Measurements from ENCODE around the gene DBH. TPM values are rescaled to one million over a fixed set of nuclear protein-coding genes. Genes with fewer than 3 reads are reported as not detected.

The DBH gene
- total and polyA plus RNA-seq, 2 donors (not counting 3 experiments of a cell fraction or from before 2014, with no cell fraction given): not detected

DNA sequence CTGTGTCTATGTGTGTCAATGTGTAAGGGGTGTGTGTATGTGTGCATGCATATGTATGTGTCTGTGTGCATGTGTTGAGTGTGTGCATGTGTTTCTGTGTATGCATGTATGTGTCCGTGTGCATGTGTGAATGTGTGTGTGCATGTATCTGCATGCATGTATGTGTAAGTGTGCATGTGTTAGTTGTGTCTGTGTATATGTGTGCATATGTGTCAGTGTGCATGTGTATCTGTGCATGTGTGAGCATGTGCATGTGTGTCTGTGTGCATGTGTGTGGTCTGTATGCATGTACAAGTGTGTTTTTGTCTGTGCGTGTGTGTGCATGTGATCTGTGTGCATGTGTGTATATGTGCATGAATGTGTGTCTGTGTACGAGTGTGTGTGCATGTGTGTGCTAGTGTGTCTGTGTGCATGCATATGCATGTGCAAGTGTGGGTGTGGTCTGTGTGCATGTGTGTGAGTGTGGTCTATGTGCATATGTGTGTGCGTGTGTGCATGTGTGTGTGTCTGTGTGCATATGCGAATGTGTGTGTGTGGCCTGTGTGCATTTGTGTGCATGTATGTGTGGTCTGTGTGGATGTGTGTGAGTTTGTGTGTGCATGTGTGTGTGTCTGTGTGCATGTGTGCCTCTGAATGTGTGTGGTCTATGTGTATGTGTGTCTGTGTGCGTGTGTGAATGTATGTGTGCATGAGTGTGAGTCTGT lies 36.5 kb upstream of the DBH start:
- POLR2A ChIA-PET: no interaction called here
- no peak overlapping the region for H3K4me2 ChIP-seq (ENCODE audit: insufficient read depth, low read length)
- DNase-seq (ENCODE audit: low read depth, low spot score) (no peak), FAIRE-seq (no peak)
- H3K9ac ChIP-seq (replicated peaks; ENCODE audit: extremely low read depth, insufficient read depth, low read length): no peak overlapping the region
- H3K27ac ChIP-seq (ENCODE audit: insufficient read depth, low read depth, low read length): no peak overlapping the region
- peaks cover 1% of the 10 kb centered on the region for H3K9me3 ChIP-seq (replicated peaks; ENCODE audit: control insufficient read depth, insufficient read depth, low read length)
- H3K36me3 ChIP-seq (ENCODE audit: control insufficient read depth in 2 of 2, extremely low read depth in 1 of 2, insufficient read depth in 2 of 2, low read length in 2 of 2): no peaks in the 10 kb centered on the region
- H3K27me3 ChIP-seq (ENCODE audit: control insufficient read depth in 2 of 2, insufficient read depth in 2 of 2, low read length in 2 of 2): no peaks in the 10 kb centered on the region
- H3K9me1 ChIP-seq (replicated peaks; ENCODE audit: control insufficient read depth, extremely low read depth, insufficient read depth, low read length): no peaks in the 10 kb centered on the region
- dilution Hi-C loops (cut with MboI; ENCODE audit: extremely low pct_ligation_motif_present, low sequenced_read_pairs): no loop called here
- H3K4me3 ChIP-seq (replicated peaks in 1 of 3; ENCODE audit: insufficient read depth in 1 of 3, low read depth in 1 of 3, low read length in 3 of 3): no peak overlapping the region
- BruUV-seq (replicated peaks): no TSS peak
- TF ChIP-seq, protein P1, sequence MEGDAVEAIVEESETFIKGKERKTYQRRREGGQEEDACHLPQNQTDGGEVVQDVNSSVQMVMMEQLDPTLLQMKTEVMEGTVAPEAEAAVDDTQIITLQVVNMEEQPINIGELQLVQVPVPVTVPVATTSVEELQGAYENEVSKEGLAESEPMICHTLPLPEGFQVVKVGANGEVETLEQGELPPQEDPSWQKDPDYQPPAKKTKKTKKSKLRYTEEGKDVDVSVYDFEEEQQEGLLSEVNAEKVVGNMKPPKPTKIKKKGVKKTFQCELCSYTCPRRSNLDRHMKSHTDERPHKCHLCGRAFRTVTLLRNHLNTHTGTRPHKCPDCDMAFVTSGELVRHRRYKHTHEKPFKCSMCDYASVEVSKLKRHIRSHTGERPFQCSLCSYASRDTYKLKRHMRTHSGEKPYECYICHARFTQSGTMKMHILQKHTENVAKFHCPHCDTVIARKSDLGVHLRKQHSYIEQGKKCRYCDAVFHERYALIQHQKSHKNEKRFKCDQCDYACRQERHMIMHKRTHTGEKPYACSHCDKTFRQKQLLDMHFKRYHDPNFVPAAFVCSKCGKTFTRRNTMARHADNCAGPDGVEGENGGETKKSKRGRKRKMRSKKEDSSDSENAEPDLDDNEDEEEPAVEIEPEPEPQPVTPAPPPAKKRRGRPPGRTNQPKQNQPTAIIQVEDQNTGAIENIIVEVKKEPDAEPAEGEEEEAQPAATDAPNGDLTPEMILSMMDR (IDR thresholded peaks at IDR 0.05; ENCODE audit: extremely low read depth in 1 of 2, insufficient read depth in 1 of 2, low read depth in 1 of 2, low read length in 2 of 2): no peak
- TF ChIP-seq JUN (IDR thresholded peaks at IDR 0.05; ENCODE audit: borderline replicate concordance, insufficient read depth, insufficient read length, low read depth) (no peak), MYC (IDR thresholded peaks at IDR 0.05; ENCODE audit: low read depth, low read length) (no peak), POLR2A (IDR thresholded peaks at IDR 0.05; ENCODE audit: low read depth, low read length) (no peak), POLR2AphosphoS5 (IDR thresholded peaks at IDR 0.05; ENCODE audit: insufficient read depth, low read depth, low read length) (no peak), GATA2 (IDR thresholded peaks at IDR 0.05; ENCODE audit: insufficient read depth, insufficient read length, low read depth, low read length) (no peak), FOS (IDR thresholded peaks at IDR 0.05; ENCODE audit: borderline replicate concordance, insufficient read depth, low read length) (no peak), EZH2 (IDR thresholded peaks at IDR 0.05; ENCODE audit: borderline replicate concordance, low read depth, low read length, severe bottlenecking) (no peak)
- TF ChIP-seq, protein P2, sequence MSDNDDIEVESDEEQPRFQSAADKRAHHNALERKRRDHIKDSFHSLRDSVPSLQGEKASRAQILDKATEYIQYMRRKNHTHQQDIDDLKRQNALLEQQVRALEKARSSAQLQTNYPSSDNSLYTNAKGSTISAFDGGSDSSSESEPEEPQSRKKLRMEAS (IDR thresholded peaks at IDR 0.05; ENCODE audit: insufficient read depth, insufficient read length): no peak
- H3K79me2 ChIP-seq (ENCODE audit: control insufficient read depth, insufficient read depth, low read length): no peaks in the 10 kb centered on the region
- intact Hi-C loops (cut with micrococcal nuclease): no loop called here
- no peaks in the 10 kb centered on the region for H4K20me1 ChIP-seq (replicated peaks; ENCODE audit: control insufficient read depth, extremely low read depth, insufficient read depth, low read length)
- H3K4me1 ChIP-seq (ENCODE audit: control insufficient read depth, extremely low read depth, insufficient read depth, low read length): no peaks in the 10 kb centered on the region
- CTCF ChIA-PET: no interaction called here
- no peak overlapping the region for H2AFZ ChIP-seq (ENCODE audit: low read depth, low read length)

Measured in endothelial cell of umbilical vein (primary cell).